GM18951 (cell line): ENCODE measurements around the gene FBXL7.

Experiments
- POLR2A ChIP-seq: IDR thresholded peaks from 4 replicates; pipeline ENCODE4 v1.6.1; 2011; ENCODE audit warnings: mild to moderate bottlenecking; ENCODE audit not compliant: insufficient read length, insufficient read depth; ENCODE audit errors: extremely low read depth
- in situ Hi-C: fragments of 300-500 bp; cut with MboI; formaldehyde crosslinking; loops from one replicate; pipeline ENCODE4 v1.12.0; 2022; ENCODE audit warnings: low sequenced_read_pairs, mixed read lengths, inconsistent platforms; ENCODE audit not compliant: unreplicated experiment

FBXL7 gene

GRCh38 chr5:15564523-15564922 lies 64.5 kb downstream of the FBXL7 start:
- TF ChIP-seq POLR2A, result no peak
- in situ Hi-C loops, result no loop called here

GRCh38 chr5:15564957-15565356 lies 65.0 kb downstream of the FBXL7 start:
- TF ChIP-seq POLR2A, result no peak
- in situ Hi-C loops, result no loop called here

- in situ Hi-C loops, result no loop called here
- TF ChIP-seq POLR2A, result no peak
These were observed 66.3 kb downstream of the FBXL7 start for GRCh38 chr5:15566306-15566705.

GRCh38 chr5:15566789-15567188 lies 66.8 kb downstream of the FBXL7 start:
- in situ Hi-C loops, result no loop called here
- no peak for TF ChIP-seq POLR2A

GRCh38 chr5:15570491-15570890 lies 70.5 kb downstream of the FBXL7 start:
- in situ Hi-C loops, result no loop called here

DNA sequence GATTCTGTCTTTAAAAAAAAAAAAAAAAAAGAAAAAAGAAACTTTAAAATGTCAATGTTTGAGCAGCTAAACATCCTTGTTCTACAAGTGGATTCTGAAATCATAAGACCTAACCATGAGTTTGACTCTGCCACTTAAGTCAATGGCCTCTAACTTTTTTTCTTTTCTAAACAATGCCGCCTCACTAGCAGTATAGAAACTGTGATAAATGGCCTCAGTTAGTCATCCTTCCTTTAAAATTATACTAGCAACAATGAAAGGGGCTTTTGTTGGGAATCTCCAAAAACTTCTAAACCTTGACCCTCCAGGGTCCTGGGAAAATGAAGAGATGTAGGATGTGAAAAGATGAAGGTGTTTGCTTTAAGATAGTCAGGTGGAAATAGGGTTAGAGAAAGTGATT lies 71.1 kb downstream of the FBXL7 start:
- in situ Hi-C loops, result no loop called here
- no peak for TF ChIP-seq POLR2A

More at GRCh38 chr5:15570491-15570890, 70.5 kb downstream of the FBXL7 start:
- no peak for TF ChIP-seq POLR2A

DNA sequence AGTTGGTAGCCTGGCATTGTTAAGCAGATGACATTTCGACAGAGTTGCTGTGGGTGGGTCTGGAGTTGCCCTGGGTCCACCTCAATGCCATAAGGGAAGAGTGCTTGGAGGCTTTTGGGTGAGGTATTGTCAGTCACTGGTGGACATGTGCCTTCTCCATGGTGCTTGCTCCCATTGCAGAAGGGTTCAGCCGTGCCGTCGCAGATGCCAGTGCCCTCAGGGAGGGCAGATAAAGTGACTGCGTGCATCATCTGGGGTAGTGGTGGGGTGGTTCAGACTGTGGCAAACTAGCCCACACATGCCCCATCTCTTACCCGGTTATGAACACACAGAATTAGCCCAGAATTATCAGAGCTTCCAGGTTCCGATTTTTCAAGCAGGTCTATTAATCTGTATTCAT lies 71.6 kb downstream of the FBXL7 start:
- no peak for TF ChIP-seq POLR2A
- in situ Hi-C loops, result no loop called here

- no peak for TF ChIP-seq POLR2A
- in situ Hi-C loops, result no loop called here
These were observed 73.6 kb downstream of the FBXL7 start for GRCh38 chr5:15573590-15573989.

GRCh38 chr5:15574128-15574527 lies 74.1 kb downstream of the FBXL7 start:
- no peak for TF ChIP-seq POLR2A
- in situ Hi-C loops, result no loop called here

DNA sequence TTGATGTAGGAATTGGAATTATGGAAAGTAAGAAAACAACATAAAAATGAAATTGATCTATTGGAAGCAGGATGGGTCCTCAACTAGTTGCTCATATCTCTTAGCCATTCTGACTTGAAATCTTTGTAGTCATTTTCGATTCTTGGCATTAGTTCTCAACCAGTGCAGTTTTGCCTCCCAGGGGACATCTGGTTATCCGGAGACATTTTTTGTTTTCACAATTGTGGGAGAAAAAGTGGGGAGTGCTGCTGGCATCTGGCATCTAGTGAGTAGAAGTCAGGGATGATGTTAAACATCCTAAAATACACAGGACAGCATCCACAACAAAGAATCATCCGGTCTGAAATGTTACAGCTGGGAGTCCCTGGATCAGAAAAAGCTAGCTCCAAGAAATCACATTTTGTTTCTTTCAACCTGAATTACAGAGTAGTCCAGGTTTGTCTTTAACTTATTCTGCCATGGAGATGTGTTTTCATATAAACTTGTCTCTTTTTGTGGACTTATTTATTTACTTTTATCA lies 74.9 kb downstream of the FBXL7 start:
- no peak for TF ChIP-seq POLR2A
- in situ Hi-C loops, result no loop called here

GRCh38 chr5:15575666-15576065 lies 75.7 kb downstream of the FBXL7 start:
- in situ Hi-C loops, result no loop called here
- no peak for TF ChIP-seq POLR2A

- in situ Hi-C loops, result no loop called here
- no peak for TF ChIP-seq POLR2A
These were observed 77.2 kb downstream of the FBXL7 start for GRCh38 chr5:15577132-15577531.

DNA sequence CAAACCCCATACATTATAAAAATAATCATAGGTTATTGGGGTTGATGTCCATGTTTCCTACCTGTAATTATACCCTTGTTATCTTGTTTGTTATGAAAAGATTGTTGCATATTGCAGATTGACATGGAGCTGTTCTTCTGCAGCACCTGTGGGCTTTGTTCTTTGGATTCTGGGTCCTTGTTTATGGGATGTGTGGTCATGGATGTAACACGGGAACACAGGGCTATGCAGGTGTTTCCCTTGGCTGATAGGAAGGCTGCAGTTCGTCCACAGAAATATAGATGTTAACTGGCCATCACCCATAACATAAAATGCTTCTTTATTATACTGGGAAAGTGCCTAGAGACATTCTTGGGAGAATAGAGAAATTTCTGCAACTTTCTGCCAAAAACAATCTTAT lies 77.9 kb downstream of the FBXL7 start:
- in situ Hi-C loops, result no loop called here
- TF ChIP-seq POLR2A, result no peak

DNA sequence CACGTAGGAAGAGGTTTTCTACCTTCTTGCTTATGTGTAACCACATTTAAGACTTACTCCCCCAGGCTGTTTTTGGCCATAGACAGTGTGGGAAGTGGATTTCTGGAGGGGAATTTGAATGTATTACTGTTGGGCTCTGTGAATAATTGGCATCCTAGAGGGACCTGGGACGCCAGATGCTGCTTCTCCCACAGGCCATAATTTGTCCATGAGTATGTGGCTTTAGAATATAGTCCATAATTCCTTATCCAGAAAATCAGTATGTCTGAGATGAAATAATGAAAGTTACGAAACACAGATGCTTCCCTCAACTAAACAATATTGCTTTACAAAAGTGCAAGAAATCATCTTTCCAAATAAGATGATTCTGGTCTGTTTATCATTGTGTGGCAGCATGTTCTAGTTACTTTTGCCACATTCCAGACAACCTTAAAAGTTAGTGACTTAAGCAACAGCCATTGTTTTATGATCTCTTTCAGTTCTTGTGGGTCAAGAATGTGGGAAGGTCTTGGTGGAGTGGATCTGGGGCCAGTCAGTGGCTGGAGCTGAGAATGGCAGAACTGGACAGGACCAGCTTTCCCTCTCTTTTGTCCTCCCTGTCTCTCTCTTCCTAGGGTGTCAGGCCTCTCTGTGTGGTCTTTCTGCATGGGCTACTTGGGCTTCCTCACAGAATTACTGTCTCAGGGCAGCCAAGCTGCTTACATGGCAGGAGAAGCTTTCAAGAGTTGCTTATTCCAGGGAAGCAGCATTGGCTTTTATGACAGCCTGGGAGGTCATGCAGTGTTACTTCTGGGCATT lies 79.4 kb downstream of the FBXL7 start:
- in situ Hi-C loops, result no loop called here
- TF ChIP-seq POLR2A, result no peak
